A673 (cell line): ENCODE measurements around the gene KCNAB2. TPM values are rescaled to one million over a fixed set of nuclear protein-coding genes. Genes with fewer than 3 reads are reported as not detected.

Experiments used
- BruUV-seq: library from RNA; stranded (reverse); fragments of 400-500 nt; replicated peaks from 2 replicates; lab custom pipeline; 2021; lab: Mats Ljungman, UMichigan
- CTCF ChIA-PET: fragments of 300-600 bp; sonication (Branson Sonifier 250); formaldehyde crosslinking; loops from one replicate; lab custom pipeline; 2022; ENCODE audit warnings: antibody characterized with exemption; lab: Charles Lee
- POLR2A ChIA-PET: fragments of 300-600 bp; sonication (Branson Sonifier 250); formaldehyde crosslinking; loops from one replicate; lab custom pipeline; 2022; ENCODE audit warnings: antibody characterized with exemption; ENCODE audit not compliant: low non-redundant PET; lab: Charles Lee
- DNase-seq: peaks from one replicate; pipeline ENCODE4 v3.0.0-alpha.2; 2015; ENCODE audit warnings: low spot score
- H3K27ac ChIP-seq: fragments of 200-600 bp; sonication (generic); 2 replicates; pipeline ENCODE4 v1.5.1; 2016; ENCODE audit warnings: mixed run types, low read depth, mild to moderate bottlenecking, mixed read lengths, antibody characterized with exemption, low read length; ENCODE audit not compliant: poor library complexity, severe bottlenecking
- H3K27me3 ChIP-seq: fragments of 200-600 bp; sonication (generic); replicated peaks from 2 replicates; pipeline ENCODE4 v1.6.1; 2017; ENCODE audit warnings: mixed run types, low read depth, mild to moderate bottlenecking, mixed read lengths, antibody characterized with exemption, low read length; ENCODE audit not compliant: insufficient read depth, poor library complexity
- H3K36me3 ChIP-seq: fragments of 200-600 bp; sonication (generic); 2 replicates; pipeline ENCODE4 v1.6.1; 2016; ENCODE audit warnings: mixed run types, mild to moderate bottlenecking, mixed read lengths, antibody characterized with exemption, low read length; ENCODE audit not compliant: insufficient read depth, poor library complexity, severe bottlenecking
- H3K4me1 ChIP-seq: fragments of 200-600 bp; sonication (generic); 2 replicates; pipeline ENCODE4 v1.6.1; 2017; ENCODE audit warnings: mixed run types, mild to moderate bottlenecking, mixed read lengths, antibody characterized with exemption, low read length; ENCODE audit not compliant: insufficient read depth, poor library complexity, severe bottlenecking
- H3K4me3 ChIP-seq: fragments of 200-600 bp; sonication (generic); 2 replicates; pipeline ENCODE4 v1.5.1; 2016; ENCODE audit warnings: low read depth, mixed run types, mild to moderate bottlenecking, mixed read lengths, low read length; ENCODE audit not compliant: poor library complexity, severe bottlenecking
- H3K9me3 ChIP-seq: fragments of 200-600 bp; sonication (generic); 2 replicates; pipeline ENCODE4 v1.6.1; 2016; ENCODE audit warnings: mixed run types, low read depth, mild to moderate bottlenecking, mixed read lengths, antibody characterized with exemption, low read length; ENCODE audit not compliant: poor library complexity, severe bottlenecking
- CTCF ChIP-seq: fragments of 300-800, 200-600 bp; sonication (generic); conservative IDR thresholded peaks from 2 replicates; pipeline ENCODE4 v1.5.1; 2017; ENCODE audit warnings: low read depth, mild to moderate bottlenecking, antibody characterized with exemption, low read length, moderate library complexity, mixed read lengths
- EZH2 ChIP-seq: fragments of 200-600 bp; sonication (generic); IDR thresholded peaks from 2 replicates; pipeline ENCODE4 v1.6.1; 2017; ENCODE audit warnings: borderline replicate concordance, low read depth, mild to moderate bottlenecking, mixed read lengths, antibody characterized with exemption, low read length; ENCODE audit not compliant: poor library complexity, severe bottlenecking
- intact Hi-C: fragments of 100-400 bp; cut with micrococcal nuclease; formaldehyde crosslinking; loops from one replicate; pipeline ENCODE4 v1.10.0; 2022; ENCODE audit not compliant: unreplicated experiment
- total RNA-seq: library from RNA; stranded (reverse); gene quantifications from 2 replicates; pipeline ENCODE4 v1.2.3, GENCODE V29; 2021

KCNAB2 gene
- total RNA-seq, 1 experiment from 2014 or later = 6.4 TPM

- peaks cover 10% of the 10 kb centered on the region for H3K4me1 ChIP-seq
- CTCF ChIA-PET = no interaction called here
- no TSS peak for BruUV-seq
- H3K27ac ChIP-seq = no peak overlapping the region
- POLR2A ChIA-PET = no interaction called here
- no peak for DNase-seq
- no peaks in the 10 kb centered on the region for H3K9me3 ChIP-seq
- TF ChIP-seq EZH2 (no peak), CTCF (no peak)
- intact Hi-C loops = no loop called here
- no peak overlapping the region for H3K4me3 ChIP-seq
- no peaks in the 10 kb centered on the region for H3K36me3 ChIP-seq
- no peaks in the 10 kb centered on the region for H3K27me3 ChIP-seq
Measured at GRCh38 chr1:6011161-6011945, 34.3 kb upstream of the KCNAB2 start.

GRCh38 chr1:6011946-6012258, 33.8 kb upstream of the KCNAB2 start:
- POLR2A ChIA-PET = no interaction called here
- no TSS peak for BruUV-seq
- Histone ChIP-seq H3K9me3 (no peaks in the 10 kb centered on the region), H3K4me1 (peaks cover 8% of the 10 kb centered on the region), H3K36me3 (no peaks in the 10 kb centered on the region), H3K4me3 (no peak overlapping the region), H3K27me3 (no peaks in the 10 kb centered on the region), H3K27ac (no peak overlapping the region)
- TF ChIP-seq EZH2 (no peak), CTCF (no peak)
- intact Hi-C loops = no loop called here
- CTCF ChIA-PET = no interaction called here
- no peak for DNase-seq

GRCh38 chr1:6012529-6013318, 33.0 kb upstream of the KCNAB2 start:
- TF ChIP-seq CTCF (no peak), EZH2 (no peak)
- no peaks in the 10 kb centered on the region for H3K27me3 ChIP-seq
- H3K27ac ChIP-seq = no peak overlapping the region
- H3K4me1 ChIP-seq = no peaks in the 10 kb centered on the region
- no peak overlapping the region for H3K4me3 ChIP-seq
- ChIA-PET POLR2A (no interaction called here), CTCF (no interaction called here)
- H3K9me3 ChIP-seq = no peaks in the 10 kb centered on the region
- no peak for DNase-seq
- no TSS peak for BruUV-seq
- intact Hi-C loops = no loop called here
- H3K36me3 ChIP-seq = no peaks in the 10 kb centered on the region
